HG03460 (cell line): ENCODE results near the gene GEMIN4.
"Not testable (repeated sequence)": the region's sequence is repeated elsewhere in the genome, so short reads cannot be mapped to it uniquely, and the experiment has no call there.

Experiments
- ATAC-seq: cut with Tn5 transposase; IDR thresholded peaks from one replicate; pipeline ENCODE4 v1.9.1; 2021; ENCODE audit not compliant: unreplicated experiment

GEMIN4 gene

DNA sequence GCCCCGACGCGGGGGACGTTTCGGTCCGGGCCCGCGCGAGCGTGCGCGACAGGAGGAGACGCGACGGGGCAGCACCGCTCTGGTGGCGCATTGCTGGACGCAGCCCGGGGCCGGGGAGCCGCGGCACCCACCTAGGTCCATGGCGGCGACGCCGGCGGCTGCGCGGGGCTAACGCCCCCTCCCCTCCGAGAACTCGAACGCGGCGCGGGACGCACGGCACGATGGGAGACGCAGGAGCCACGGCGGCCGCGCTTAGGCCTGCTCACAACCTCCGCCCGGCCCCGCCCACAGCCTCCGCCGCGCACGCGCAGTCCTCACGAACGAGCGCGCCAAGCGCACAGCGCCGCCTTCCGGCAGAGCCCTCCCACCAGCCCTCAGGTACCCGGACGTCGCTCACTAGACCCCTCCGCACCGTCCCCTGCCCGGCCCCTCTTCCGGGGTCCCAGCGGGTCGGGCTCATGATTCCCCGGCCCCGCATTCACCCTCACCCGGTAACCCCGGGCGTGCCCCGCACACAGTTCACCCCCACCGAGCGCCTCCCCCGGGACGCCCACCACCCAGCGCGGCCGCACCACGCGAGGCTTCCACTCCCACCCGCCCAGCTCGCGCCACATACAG is at the start of gene GEMIN4:
GEMIN4 (minus strand) TSS at position 263 of the 618 bp plus-strand sequence; CDS start at position 141, 122 bp downstream.
- peak; percentile 73 for ATAC-seq

DNA sequence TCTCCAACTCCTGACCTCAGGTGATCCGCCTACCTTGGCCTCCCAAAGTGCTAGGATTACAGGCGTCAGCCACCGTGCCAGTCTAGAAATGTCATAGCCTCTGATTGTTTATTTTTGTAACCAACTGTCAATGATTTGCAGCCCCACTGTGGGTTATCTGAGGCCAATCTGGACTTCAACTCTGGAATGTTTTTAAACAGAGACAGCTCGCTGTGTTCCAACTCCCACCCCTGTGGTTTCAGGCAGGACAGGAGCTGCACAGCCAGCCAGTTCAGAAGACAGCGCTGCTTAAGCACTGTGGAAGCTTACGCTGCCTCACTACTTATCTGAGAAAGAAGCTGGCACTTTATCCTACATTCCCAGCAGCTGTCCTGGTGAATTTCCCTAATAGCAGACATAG is 49.6 kb upstream of the GEMIN4 start:
- ATAC-seq = no peak

DNA sequence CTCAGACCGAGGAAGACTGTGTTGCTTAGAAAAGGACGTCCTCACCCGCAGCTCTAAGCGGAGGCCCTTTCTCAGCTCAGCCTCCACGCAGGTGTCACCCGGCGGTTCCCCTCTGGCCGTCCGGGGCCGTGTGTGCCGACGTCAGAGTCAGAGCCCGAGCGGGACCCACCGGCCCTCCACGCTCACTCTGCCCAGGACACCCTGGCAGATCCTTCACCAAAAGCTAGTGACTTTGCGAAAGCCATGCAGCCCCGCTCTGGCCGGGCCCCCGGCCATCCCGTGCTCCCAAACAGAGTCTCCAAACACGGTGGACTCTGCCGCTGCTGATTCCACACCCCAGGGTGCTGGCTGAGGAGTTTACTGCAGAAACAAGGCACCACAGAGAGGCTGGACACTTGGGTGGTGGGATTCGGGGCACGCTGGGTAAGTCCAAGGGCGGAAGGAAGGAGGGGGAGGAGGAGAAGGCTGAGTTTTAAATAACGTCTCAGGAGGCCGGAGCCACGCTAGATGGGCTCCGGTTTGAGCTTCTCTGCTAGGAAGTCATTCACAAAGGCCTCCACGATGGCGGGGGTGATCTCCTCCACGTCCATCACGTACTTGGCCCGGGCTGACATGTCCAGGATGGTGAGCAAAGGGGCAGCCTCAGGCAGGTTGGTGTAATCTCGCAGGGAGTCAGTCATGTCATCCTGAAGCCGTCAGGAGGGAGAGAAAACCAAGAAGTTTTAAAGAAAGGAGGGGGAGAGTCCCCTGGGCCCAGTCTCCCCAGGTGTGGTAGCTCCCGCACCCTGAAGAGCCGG is 48.6 kb upstream of the GEMIN4 start:
- no peak for ATAC-seq

DNA sequence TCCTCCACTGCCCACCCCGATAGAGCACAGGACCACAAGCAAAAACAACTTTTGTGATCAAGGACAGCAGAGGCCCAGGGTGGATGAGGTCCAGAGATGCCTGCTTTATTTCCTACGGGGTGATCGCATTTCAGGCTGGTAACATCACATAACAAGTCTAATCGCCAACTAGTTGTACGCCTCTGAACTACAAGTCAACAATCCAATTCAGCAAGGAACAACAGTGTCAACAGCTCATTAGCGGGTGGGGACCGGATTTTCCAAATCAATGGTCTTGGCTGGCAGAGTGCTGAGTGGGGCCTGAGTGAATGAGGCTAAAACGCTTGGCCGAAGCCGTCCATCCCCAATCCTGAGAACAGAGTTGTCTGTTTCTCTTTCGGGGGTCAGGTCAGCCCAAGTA is 47.2 kb upstream of the GEMIN4 start:
- no peak for ATAC-seq

DNA sequence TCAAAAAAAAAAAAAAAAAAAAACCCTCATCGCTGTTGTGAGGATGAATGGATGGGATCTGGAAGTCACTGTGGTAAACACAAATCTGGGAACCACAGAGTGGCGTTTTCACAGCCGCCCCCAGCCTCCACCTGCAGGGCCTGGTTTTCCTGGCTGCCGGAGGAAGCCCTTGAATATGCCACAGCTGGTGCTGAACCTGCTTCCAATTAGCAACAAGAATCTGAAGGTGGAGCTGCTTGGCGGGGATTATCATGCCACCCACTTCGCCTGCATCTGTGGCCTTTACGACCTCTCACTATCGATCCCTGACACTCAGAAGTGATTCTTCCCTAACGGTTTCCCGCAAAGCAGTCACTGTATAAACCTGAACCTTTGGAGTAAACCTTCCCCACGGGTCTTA is 46.2 kb upstream of the GEMIN4 start:
- ATAC-seq = no peak

DNA sequence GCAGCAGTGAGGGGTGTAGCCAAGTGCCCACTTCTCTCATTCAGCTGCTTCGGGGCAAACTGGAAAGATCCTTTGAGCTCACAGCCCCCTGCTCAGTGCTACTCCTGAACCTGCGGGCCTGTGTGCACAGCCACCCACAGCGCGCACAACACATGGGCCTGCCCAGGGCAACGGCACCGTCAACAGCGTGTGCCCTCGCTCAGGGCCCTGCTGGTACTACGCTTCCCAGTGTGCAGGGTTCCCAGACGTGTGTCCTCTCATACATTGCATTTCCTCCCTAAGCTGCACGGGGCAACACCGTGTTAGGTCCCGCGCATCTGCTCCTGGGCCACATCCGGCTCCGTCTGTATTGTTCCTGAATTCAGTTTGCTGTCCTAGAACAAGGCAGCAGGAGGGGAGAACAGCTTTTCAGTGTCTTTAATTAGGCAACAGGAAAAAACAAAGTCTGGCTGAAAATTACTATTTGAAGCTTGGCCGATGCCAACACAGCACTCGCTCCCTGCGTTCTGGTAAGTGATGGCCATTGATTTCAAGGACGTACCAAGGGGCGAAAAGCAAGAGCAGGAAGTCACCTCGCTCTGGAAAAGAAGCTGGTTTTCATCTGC is 45.3 kb upstream of the GEMIN4 start:
- ATAC-seq = no peak

DNA sequence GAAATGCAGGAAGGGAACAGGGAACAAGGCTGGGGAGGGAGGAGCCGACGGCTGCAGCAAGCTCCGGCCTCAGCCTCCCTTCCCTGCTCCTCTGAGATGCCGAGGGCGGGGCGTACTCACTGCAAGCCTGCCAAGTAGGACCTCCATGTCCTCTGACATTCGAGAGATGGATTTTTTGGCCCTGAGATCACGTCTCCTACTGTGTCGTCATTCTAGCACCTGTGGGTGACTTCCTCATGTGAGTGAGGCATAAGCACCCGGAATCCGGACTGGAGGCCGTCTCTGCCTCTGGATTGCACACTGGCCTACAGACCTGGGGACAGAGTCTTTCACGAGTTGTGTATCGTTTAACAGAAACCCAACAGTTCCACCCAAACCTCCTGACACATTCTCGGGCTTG is 44.5 kb upstream of the GEMIN4 start:
- ATAC-seq = no peak

DNA sequence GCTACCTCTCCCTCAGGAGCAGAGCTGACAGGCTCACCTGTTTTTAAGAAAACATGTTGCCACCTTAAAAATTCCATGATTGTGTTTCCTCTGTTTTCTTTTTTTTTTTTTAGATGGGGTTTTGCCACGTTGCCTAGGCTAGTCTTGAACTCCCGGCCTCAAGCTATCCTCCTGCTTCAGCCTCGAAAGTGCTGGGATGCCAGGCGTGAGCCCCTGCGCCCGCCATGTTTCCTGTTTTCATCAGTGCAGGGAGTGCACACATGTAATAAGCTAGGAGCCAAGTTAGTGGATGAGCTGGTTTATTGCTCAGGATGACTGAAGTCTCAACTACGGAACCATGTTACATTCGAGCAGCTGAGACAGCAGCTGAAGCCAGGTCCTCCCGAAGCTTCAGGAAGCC is 43.7 kb upstream of the GEMIN4 start:
- no peak for ATAC-seq

DNA sequence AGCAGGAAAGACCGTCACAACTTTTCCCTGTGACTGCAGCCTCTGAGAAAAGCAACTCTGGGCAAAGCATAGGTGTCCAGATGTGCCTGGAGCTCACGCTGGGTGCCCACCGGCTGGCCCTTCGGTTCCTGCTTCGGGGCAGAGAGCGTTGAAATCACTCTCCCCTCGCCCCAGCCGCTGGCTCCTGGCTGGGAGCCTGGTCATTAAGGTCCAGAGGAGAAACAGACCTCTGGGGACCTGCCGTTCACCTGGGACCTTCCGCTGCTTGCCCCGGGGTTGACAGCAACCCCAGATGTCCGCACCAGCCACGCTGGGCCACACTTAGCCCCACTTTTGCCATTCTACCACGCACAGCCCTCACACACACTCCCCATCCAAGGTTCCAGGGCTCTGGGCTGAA is 43.2 kb upstream of the GEMIN4 start:
- ATAC-seq = no peak

DNA sequence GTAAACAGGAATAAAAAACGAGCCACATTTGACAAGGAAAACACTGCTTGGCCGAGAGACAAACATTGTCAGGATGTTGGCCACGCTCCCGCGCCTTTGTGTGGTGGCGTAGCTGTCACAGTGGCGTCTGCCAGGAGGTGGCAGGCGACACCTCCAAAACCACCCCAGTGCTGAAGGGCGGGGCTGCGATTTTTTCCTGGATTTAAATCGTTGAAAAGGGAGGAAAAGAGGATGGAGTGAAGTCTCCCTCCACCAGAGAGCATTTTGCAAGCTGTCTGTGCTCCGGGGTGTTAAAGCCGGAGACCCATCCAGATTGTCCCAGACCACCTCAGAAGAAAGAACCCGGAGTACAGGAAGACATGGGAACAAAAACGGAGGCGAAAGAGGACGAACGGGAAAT is 42.8 kb upstream of the GEMIN4 start:
- no peak for ATAC-seq

DNA sequence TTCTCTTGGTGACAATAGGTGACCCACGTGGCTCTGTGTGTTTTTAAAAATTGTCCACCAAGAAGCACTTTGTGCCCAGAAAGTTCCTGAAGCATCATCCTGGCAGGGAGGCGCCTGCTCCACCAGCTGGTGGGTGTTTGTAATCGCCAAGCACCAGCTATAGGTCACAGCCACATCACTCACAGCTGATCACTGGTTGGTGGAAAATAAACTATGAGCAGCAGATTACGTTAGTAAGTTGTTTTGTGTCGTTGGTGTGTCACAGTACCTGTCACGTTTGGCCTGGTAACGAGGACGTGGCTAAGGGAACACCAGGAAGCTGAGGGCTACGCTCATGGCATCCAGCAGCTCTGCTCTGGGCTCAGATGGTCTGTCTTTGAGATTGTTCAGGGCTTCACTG is 40.2 kb upstream of the GEMIN4 start:
- ATAC-seq = no peak

DNA sequence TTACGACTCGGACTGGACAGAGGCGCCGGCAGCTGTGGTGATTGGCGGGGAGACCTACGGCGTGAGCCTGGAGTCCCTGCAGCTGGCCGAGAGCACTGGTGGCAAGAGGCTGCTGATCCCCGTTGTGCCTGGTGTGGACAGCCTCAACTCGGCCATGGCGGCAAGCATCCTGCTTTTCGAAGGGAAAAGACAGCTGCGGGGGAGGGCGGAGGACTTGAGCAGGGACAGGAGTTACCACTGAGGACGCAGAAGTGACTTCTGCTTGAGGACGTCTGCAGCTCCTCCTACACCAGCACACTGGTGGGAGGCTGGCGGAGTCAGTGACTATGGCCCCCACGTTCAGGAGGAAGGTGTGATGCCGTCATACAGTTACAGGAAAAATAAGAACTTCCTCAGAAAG is 39.8 kb upstream of the GEMIN4 start:
- no peak for ATAC-seq

DNA sequence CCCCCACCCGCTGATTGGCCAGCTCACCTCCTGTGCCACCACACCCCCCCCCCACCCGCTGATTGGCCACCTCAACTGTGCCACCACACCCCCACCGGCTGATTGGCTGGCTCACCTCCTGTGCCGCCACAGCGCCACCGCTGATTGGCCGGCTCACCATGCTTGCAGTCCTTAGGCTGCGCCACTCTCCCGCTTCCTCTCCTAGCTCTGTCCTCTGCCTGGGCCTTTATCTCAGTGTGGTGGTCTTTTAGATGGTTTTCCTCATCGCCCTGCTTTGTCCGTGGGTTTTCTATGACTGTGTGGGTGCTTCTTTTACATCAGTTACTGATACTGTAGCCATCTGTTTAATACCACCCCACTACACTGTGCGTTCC is 38.8 kb upstream of the GEMIN4 start:
- not testable (repeated sequence) for ATAC-seq

DNA sequence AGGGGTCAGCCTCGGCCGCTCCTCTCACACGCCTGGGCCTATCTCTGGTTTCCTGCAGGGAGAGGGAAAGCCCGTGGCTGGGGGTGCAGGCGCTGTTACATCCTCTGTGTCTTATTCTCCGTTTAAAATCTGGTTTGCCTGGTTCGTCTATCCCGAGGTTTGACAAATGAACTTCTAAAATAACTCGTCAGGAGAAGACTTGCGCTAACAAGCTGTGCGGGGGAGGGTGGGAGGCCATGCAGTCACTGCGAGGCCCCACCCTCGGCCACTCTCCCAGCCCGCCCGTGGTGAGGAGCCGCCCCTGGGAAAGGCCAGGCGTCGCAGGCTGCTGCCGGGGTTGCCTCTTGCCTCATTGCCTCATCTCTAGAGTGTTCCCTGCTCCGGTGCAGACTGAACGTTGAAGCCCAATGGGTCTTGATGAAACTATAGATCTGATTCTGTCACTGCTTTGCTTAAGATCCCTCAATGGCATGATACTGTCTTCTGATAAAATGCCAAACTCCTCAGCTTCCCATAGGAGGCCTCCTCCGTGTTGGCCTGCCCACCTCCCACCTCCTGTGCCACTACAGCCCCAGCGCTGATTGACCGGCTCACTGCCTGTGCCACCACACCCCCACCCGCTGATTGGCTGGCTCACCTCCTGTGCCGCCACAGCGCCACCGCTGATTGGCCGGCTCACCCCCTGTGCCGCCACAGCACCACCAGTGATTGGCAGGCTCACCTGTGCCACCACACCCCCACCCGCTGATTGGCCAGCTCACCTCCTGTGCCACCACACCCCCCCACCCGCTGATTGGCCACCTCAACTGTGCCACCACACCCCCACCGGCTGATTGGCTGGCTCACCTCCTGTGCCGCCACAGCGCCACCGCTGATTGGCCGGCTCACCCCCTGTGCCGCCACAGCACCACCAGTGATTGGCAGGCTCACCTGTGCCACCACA is 38.1 kb upstream of the GEMIN4 start:
- ATAC-seq = not testable (repeated sequence)

DNA sequence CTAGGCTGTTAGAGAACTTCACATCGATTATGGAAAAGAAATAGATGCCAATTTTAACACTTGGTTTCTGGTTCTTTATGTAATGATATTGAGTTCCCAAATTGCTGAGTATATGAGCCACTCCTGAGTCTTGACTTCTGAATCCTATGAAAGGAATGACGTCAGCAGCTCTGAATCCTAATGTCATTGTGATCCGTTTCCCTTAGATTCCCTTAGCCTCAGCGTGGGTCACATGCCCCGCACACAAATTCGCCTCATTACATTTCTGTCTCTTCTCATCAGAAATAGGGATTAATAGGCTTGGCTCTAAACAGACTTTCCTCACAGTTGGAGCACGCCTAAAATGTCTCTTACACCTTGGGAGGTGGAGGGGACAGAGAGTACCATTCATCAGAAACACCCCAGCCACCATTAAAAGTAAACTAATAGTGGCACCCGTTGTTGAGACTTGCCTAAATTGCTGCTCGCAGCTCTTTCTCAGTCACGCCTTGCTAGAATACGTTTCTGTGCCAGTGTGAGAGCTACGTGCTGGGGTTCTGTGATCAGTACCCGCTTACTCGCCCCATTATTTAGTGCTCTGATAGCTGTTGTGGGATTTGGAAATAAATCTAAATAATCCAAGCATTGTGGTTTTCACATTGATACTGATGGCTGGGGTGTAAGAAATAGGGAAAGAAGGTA is 37.2 kb upstream of the GEMIN4 start:
- no peak for ATAC-seq

DNA sequence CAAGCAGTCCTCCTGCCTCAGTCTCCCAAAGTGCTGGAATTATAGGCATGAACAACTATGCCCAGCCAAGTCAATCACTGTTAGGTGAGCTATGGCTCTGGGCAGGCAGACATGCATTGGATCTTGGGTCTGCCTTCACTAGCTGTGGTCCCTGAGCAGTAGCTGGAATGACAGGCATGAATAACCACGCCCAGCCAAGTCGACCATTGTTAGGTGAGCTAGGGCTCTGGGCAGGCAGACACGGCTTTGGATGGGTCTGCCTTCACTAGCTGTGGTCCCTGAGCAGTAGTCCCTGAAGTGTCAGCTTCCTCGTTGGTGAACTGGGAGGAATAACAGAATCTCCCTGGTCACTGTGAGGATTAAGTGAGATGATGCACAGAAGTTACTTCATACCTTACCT is 36.5 kb upstream of the GEMIN4 start:
- ATAC-seq = no peak

DNA sequence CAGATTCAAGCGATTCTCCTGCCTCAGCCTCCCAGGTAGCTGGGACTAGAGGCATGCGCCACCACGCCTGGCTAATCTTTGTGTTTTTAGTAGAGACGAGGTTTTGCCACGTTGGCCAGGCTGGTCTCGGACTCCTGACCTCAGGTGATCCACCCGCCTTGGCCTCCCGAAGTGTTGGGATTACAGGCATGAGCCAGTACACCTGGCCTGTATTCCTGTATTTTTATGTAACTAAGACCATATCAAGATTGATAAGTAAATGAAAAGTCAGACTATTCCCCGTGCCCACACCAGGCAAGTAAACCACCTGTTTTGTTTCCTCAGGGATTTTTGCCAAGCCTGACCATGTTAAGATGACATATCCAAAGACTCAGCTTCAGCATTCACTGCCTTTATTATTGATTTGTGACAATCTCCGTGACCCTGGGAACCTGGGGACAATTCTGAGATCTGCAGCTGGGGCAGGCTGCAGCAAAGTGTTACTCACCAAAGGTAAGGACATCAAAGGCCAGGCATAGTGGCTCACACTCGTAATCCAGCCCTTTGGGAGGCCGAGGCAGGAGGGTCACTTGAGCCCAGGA is 35.7 kb upstream of the GEMIN4 start:
- ATAC-seq = no peak

DNA sequence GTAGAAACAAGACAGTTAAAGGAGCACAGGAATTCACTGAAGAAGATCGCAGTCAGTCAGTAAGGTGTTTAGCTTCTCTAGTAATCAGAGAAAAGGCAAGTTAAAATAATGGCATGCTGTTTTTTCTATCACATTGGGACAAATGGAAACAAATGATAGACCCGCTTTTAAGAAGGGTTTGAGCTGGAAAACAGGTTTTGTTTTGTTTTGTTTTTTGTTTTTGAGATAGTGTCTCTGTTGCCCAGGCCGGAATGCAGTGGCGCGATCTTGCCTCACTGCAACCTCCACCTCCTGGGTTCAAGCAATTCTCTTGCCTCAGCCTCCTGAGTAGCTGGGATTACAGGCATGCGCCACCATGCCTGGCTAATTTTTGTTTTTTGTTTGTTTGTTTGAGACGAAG is 33.8 kb upstream of the GEMIN4 start:
- not testable (repeated sequence) for ATAC-seq

DNA sequence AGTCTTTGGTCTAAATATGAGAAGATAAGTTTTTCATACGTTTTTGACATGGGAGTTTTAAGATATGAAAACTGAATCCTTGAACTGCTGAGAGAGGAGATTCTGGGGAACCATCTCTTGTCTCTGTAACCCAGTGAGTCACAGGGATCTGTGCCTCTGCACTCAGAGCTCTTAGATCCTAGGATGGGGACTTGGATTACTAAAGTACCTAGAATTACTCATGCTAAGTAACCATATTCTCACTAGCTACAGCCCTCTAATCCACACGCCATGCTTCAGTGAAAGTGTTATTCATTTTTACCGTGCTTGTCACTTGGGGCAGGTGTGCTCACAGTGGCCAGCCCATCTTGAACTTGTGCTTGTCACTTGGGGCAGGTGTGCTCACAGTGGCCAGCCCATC is 32.1 kb upstream of the GEMIN4 start:
- ATAC-seq = no peak
